HG02798 (cell line): Measurements from ENCODE around the gene DOHH.
"Not testable (repeated sequence)": the region's sequence is repeated elsewhere in the genome, so short reads cannot be mapped to it uniquely, and the experiment has no call there.

Experiments
- ATAC-seq: cut with Tn5 transposase; IDR thresholded peaks from one replicate; pipeline ENCODE4 v1.9.1; 2021; ENCODE audit warnings: mild to moderate bottlenecking; ENCODE audit not compliant: unreplicated experiment, poor library complexity

Gene DOHH

DNA sequence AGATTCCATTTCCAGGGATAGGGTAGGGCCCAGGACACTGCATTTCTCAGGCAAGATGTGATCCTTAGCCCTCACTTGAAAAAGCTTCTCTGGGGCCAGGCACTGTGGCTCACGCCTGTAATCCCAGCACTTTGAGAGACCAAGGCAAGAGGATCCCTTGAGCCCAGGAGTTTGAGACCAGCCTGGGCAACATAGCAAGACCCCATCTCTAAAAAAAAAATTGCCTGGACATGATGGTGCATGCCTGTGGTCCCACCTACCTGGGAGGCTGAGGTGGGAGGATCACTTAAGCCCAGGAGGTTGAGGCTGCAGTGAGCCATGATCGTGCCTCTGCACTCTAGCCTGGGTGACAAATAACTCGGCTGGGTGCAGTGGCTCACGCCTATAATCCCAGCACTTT, 53.8 kb downstream of the DOHH start:
- not testable (repeated sequence) for ATAC-seq

DNA sequence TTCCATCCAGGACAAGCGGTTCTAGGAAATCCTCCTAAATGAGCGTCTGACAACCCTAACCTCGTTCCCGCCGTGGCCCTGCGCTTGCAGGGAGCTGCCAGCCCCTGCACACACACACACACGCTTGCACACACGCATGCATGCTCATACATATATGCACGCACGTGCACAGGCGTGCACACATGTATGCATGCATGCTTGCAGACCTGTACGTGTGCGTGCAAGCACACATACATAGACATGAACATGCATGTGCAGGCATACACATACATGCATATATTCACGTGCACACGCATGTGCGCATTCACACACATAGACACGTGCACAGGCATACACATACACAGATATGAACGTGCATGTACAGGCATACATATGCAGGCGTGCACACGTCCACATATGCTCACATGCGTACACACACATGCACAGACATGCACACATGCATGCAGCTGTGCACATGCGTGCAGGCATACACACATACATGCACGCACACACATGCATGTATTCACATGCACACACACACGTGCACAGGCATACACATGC, 55.7 kb downstream of the DOHH start:
- ATAC-seq: no peak

- no peak for ATAC-seq
Observed at GRCh38 chr19:3443840-3444694, 56.4 kb downstream of the DOHH start.

DNA sequence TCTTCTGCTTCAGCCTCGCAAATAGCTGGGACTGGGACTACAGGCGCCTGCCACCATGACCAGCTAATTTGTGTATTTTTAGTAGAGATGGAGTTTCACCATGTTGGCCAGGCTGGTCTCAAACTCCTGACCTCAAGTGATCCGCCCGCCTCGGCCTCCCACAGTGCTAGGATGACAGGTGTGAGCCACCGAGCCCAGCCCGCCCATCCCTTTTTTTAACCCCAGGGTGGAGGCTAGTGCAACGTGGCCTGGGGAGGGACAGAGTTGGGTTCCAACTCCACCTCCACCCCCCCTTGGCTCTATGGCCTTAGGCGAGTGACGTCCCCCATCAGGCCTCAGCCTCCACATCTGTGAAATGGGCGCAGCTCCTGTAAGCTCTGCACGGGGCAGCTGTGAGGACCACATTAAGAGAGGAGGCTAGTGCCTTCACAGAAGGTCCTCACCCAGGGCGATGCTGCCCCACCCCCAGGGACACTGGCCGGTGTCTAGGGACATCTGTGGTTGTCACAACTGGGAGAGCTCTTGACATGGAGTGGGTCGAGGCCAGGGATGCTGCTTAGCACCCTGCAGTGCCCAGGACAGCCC, 57.9 kb downstream of the DOHH start:
- no peak for ATAC-seq

GRCh38 chr19:3441986-3442329, 58.5 kb downstream of the DOHH start:
- no peak for ATAC-seq

DNA sequence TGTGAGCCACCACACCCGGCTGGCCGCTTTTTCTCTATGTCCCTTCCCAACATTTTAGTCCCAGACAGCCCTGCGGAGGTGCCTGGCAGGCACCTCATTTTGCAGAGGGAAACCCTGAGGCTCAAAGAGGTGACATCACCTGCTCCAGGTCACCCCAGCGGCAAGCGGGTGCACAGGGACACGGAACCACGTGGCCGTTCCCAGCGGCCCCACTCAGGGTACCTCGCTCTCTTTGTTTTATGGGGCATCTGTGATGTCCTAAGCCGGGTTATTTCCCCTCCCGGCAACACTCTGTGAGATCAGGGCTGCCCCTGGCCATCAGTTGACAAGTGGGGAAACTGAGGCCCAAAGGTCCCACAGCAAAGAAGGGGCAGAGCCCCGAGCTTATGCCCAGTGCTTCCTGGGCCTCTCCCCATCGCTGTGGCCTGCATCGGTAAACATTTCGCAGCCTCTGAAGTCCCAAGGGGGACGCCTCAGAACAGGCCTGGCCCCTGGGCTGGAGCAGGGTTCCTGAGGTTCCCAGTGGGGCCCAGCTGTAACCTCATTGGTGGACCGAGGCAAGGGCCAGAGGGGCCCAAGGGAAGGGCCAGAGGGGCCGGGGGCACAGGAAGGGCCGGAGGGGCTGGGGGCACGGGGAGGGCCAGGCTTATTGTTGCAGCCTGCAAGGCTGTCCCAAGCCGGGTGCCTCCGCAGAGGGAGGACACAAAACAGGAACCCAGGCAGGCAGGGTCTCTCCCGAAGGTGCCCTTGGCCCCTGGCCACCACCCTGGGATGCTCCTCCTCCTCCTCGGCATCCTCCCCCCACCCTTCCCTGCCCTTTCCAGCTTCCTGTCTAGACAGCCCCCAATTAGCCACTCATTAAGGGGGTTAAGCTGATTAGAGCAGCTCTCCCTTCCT, 59.1 kb downstream of the DOHH start:
- no peak for ATAC-seq
